Cerebellar cortex (tissue), 1 donor: ENCODE results near the gene SMIM30.

Source experiments
- DNase-seq: peaks from one replicate; pipeline ENCODE4 v3.0.0-alpha.2; 2015; ENCODE audit warnings: low spot score

SMIM30 gene

DNA sequence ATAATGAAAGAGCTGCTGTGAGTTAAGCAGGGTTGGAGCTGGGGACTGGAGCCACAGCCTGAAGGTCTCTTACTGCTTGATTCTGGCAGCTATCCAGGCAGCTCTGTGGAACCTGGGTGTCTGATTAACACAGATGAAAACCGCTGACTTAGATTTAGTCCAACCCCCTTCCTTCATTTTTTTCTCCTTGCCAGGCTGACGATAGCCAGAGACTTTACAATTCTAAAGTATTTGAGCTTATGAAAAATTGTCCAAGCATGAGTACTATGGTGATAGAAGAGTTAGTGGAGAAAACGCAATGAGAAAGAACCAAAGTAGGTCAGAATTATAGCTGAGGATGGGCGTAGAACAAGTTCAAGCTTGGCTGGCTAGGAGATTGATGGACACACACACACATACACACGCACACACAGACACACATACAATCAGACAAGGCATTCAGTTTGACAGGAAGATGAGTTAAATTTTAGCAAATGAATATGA lies 18.2 kb downstream of the SMIM30 start:
- no peak for DNase-seq

GRCh38 chr7:113099284-113099919 lies 19.0 kb downstream of the SMIM30 start:
- DNase-seq = no peak

DNA sequence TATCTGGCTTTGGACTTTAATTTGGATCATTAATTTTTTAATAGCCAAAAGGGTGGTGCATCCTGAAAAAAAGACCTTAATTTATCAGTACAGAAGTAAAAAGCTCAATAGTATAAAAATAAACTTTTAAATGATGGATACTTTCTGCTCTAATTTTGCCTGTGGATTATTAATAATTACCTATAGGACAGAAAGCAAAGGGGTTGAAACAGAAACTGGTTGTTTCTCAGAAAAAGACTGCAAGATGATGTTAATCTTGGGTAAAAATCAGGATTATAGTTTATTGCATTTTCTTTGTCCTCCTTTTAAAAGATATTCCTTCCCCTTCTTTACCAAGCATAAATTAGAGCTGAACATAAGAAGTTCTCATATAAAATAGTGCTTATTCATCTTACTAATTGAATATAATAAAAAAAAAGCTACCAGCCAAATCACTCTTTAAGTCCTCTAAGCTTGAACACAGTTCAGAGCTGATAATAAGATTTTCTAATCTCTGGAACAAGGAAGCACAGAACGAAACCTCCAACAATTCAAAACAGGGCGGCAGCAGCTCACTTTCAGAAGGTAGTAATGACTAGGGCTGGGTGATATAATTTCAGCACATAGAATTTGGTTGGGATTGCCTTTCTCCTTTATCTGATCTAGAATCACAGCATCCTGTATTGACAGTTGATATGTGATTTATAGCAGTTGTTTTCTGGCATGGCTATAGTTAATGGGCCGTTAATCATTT lies 23.7 kb downstream of the SMIM30 start:
- DNase-seq = no peak

GRCh38 chr7:113093561-113093960 lies 24.8 kb downstream of the SMIM30 start:
- DNase-seq = no peak

- no peak for DNase-seq
These were observed 25.6 kb downstream of the SMIM30 start for GRCh38 chr7:113092762-113093161.

- peak; percentile 93 for DNase-seq
These were observed 31.0 kb downstream of the SMIM30 start for GRCh38 chr7:113087071-113087998.

GRCh38 chr7:113086431-113086888 lies 31.9 kb downstream of the SMIM30 start, which contains the start of gene GPR85:
Gene GPR85 (minus strand): TSS chr7:113086827. CDS start chr7:113084721, 2,106 bp downstream.
- peak; percentile 70 for DNase-seq

GRCh38 chr7:113085781-113086390 lies 32.5 kb downstream of the SMIM30 start:
- DNase-seq = peak; percentile 79

- peak; percentile 46 for DNase-seq
These were observed 33.7 kb downstream of the SMIM30 start for GRCh38 chr7:113084496-113085172.

DNA sequence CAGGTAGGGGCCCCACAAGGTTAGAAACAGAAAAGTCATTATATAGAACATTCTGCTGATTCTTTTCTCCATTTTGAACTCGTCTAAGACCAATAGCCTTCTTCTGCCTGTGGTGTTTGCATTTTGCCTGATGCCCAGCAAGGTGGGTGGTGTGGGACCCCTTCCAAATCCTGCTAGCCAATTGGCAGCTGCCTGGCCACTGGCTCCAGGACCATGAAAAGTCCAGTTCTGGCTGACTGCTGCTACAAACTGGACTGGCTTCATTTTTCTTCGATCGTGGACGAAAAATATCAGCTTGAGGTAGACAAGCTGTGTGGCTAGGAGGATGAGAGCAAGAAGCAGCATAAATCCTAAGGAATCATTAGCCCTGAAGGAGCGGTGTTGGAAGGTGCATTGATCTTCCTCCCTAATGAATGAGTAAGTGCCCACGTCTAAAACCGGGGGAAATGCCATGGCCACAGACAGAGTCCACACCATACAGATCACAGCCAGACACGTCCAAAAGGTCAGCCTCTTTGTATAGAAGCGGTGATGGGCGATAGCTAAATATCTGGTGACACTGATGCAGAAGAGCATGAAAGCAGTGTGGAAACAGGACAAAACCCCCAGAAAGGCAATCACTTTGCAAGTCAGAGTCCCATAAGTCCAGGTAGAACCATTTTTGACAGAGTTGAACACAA lies 34.4 kb downstream of the SMIM30 start:
- DNase-seq = peak; percentile 46

GRCh38 chr7:113083132-113083815 lies 35.1 kb downstream of the SMIM30 start:
- DNase-seq = peak; percentile 72

DNA sequence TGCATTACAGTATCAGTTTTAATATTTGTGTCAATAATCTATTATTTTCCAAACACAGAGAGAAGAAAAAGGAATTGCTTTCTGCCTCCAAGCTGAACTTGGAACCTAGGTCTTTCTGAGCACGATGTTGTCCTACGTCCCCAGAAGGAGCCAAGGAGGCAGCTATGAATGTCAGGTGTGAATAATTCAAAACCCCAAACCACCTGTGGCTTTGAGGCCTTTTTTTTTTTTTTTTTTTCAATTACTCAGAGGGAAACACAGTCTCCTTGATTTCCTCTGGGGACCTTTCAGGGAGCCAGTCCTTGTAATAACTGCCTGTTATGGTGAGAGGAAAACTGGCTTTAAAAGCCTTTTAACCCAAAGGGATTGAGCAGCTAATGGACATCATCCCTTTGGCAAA lies 40.0 kb downstream of the SMIM30 start:
- DNase-seq = no peak

- no peak for DNase-seq
These were observed 41.7 kb downstream of the SMIM30 start for GRCh38 chr7:113076703-113077102.

- no peak for DNase-seq
These were observed 46.9 kb downstream of the SMIM30 start for GRCh38 chr7:113071465-113071864.
